ENCODE measurements around the gene ANKRD66.

The ANKRD66 gene

GRCh38 chr6:46790355-46790874 is 43.7 kb downstream of the ANKRD66 start:
- DNase-seq (ENCODE audit: low read depth in 2 of 2), result no peak

DNA sequence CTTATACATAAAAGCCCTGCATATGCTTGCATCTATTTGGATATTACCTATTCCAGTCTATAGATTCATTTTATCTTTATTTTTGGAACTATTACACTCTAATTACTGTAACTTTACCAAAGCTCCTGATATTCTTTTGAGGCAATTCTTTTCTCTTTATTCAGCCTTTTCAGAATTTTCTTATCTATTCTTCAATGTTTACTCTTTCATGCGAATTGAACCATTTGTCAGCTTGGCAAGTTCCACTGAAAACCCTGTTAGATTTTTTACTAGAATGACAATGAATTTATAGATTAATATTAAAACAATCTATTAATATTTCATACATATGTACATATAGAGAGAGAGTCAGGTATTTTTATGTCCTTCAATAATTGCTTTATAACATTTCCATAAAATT is 45.9 kb downstream of the ANKRD66 start:
- no peak for DNase-seq (ENCODE audit: low read depth in 2 of 2)

DNA sequence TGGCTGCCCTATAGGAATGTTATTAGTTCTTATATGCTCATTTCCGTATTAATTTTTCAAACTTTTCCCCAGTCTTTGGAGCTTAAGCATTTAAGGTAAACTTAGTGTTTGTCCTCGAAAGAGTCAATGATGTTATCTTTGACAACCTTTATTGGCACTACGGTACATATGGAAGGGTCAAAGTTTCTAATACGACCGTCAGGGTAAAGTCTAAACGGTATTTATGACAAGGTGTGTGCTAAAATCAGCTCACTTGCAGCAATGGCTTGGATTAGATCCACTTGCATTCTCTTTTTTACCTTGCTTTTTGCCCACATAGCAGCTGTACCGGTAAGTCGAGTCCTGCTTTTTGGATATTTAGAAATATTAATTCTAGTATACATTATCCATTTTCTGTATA is 46.4 kb downstream of the ANKRD66 start, which contains the start of gene MEP1A:
Gene MEP1A, plus strand, starts transcription at position 252 of the 400 bp plus-strand sequence. Its CDS starts 10 bp downstream, at position 262.
- DNase-seq (ENCODE audit: low read depth in 2 of 2), result no peak

GRCh38 chr6:46794068-46794467 is 47.3 kb downstream of the ANKRD66 start:
- DNase-seq (ENCODE audit: low read depth in 2 of 2), result no peak

- DNase-seq (ENCODE audit: low read depth in 2 of 2), result no peak
These were observed 49.1 kb downstream of the ANKRD66 start for GRCh38 chr6:46795816-46796215.

DNA sequence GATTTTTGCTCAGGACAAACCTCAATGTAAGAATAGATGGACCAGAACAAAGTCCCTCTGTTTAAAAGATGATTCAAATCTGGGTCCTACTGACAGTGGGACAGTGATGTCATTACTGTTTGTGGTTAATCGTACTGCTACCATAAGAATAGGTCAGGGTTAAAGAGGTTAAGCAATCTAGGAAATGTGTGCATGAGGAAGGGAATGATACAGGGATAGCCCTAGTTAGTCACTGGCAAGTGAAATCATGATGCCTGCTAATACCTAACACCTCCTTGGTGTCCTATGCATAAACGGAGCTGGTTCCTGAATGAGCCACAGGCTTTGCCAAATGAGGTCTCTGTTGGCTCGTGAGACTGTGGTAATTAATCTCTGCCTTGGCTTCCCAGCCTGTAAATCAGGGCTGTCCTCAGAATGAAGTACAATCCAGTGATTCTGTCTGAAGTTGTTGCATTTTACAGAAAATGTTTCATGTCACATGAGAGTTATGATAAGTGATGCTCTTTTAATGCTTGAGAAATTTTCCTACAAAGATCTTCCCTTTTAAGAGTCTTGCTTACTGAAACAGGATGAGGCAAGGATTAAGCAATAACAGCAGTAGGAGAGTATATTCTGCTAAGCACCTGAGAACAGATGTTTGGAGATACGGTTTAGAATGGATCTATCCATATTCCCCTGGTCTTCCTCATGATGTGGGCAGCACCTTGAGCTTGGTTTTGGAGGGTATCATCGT is 50.3 kb downstream of the ANKRD66 start:
- no peak for DNase-seq (ENCODE audit: low read depth in 2 of 2)

DNA sequence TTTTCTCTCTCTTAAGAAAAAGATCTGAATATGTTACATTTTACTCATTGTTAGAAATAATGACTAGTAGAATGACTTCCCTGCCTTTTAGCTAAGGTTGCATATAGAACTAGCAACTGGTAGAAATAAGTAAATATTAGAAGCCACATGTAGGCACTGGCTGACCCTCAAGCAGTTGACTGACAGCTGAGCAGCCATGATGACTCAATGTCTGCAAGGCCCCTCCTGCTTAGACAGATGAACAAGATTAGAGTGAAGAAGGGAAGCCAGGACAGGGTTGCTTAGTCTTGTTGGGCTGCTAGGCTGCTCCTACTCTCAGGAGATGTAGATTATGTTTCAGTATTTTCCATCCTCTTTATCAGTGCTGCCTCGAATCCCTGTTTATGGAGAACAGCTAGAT is 52.9 kb downstream of the ANKRD66 start:
- DNase-seq (ENCODE audit: low read depth in 2 of 2), result no peak

- no peak for DNase-seq (ENCODE audit: low read depth in 2 of 2)
These were observed 62.1 kb downstream of the ANKRD66 start for GRCh38 chr6:46808806-46809205.

All from stimulated activated CD8-positive, alpha-beta memory T cell treated with anti-CD3 and anti-CD28 coated beads, Interleukin-2, amount 100 ng/mL, for 1 hour (primary cell).